Measurements from ENCODE around the gene LAP3.
A peak's percentile ranks its signal among the peaks of the same experiment; 100 is the strongest.
"Not testable (repeated sequence)": the region's sequence is repeated elsewhere in the genome, so short reads cannot be mapped to it uniquely, and the experiment has no call there.

The LAP3 gene

GRCh38 chr4:17562157-17562556 lies 14.8 kb upstream of the LAP3 start:
- no peak for DNase-seq

DNA sequence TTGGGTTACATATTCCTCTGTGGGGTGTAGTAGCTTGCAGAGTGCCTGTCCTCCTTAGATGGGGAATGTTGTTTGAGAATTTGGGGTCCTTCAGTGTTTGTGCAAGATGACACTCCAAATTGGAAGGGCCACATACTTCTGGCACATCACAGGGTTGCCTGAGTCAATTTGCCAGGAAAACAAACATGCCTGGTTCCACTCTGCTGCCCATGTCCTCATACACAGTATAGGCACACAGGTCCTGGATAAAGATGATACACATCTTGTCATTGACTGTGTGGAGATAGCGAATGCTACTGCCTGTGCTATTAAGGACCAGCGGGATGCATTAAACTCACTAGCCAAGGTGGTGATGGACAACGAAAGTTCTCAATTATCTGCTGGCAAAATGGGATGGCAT lies 11.2 kb upstream of the LAP3 start:
- no peak for DNase-seq

GRCh38 chr4:17567271-17567670 lies 9.7 kb upstream of the LAP3 start:
- DNase-seq = no peak

DNA sequence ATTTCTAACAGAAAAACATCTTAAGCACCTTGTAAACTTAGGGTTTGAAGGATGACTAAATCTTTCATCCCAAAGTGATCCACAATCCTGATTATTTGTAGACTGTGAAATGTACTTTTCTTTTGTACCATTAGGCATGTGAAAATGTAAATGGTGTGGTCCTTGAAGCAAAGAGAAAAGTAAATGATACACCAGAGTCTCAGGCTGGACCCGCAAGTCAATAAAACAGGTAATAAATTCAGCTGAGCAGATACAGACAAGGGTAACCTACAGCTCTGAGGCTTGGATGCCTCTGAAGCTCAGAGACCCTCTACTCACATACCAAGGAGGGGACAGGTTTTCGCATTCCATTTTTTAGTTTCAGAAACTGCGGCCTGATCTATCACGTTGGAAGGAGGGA lies 2.8 kb upstream of the LAP3 start:
- no peak for DNase-seq

DNA sequence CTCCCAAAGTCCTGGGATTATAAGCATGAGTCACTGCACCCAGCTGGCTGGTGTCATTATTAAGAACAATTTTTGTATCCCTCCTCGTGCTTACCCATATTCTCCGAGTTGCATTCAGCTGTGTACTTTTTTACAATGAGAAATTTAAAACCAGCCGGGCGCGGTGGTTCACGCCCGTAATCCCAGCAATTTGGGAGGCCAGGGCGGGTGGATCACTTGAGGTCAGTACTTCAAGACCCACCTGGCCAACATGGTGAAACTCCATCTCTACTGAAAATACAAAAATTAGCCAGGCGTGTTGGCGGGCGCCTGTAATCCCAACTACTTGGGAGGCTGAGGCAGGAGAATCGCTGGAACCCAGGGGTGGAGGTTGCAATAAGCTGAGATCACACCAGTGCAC lies 1.8 kb upstream of the LAP3 start:
- not testable (repeated sequence) for DNase-seq

- no peak for DNase-seq
Observed at GRCh38 chr4:17577665-17578481, 875 bp downstream of the LAP3 start.

GRCh38 chr4:17578482-17578891 lies 1.5 kb downstream of the LAP3 start:
- DNase-seq = no peak

DNA sequence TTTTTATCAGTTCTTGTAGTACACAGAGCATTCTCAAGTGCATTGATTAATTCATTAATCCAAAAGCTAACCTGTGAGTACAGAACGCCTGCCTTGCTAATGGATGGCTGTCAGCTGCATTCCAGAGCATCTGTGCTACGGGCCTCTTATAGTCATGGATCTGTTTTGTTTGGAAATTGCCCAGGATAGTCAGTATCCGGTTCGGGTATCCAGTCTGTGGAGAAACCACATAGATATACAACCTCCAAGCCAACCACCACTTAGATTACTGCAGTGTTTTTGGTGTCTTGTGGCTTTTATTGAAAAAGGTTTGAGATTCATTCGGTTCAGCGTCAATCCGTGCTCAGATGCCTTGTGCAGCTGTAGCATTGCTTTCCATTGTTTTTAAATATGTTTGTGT lies 4.0 kb downstream of the LAP3 start:
- DNase-seq = no peak

- no peak for DNase-seq
Observed at GRCh38 chr4:17583276-17583675, 6.3 kb downstream of the LAP3 start.

DNA sequence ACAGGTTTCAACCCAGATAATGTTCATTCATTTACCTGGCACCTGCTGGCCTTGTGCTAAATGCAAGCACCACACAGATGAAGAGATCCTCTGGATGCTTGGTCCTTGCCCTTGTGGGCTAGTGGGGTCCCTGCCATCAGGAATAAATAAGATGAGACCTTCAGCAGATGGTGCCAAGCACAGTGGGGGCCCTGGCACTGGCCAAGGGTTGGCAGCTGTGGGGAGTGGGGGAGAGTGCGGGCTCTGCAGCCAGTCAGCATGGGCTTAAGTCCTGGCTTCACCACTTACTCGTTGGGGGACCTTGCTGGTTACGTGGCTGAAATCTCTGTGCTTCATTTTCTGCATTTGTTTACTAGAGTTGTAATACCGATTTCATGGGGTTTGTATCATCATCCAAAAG lies 6.9 kb downstream of the LAP3 start:
- DNase-seq = no peak

DNA sequence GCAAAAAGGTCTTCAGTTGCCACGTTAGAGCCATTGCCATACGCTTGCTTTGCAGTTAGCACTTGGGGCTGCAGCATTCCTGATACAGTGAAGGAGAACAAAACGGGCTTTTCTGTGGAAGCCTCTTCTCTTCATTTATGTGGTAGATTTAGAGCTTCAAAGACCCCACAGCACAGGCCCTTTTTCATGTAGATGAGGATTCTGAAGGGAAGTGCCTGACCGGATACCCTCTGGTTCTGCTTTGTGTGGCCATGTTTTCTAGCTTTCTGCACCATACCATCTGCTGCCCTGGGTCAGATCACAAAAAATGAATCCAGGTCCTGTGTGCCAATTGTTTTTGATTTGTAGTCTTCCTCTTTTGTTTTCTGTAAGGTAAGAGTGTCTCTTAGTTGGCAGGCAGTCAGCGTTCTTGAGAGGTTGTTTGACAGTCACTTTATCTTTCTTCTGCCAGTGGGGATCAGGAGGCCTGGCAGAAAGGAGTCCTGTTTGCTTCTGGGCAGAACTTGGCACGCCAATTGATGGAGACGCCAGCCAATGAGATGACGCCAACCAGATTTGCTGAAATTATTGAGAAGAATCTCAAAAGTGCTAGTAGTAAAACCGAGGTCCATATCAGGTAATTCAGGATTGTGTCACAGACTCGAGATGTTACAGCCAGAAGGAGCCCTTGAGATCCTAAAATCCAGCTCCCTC lies 7.7 kb downstream of the LAP3 start:
- no peak for DNase-seq

GRCh38 chr4:17587094-17587822 lies 10.3 kb downstream of the LAP3 start:
- DNase-seq = no peak

DNA sequence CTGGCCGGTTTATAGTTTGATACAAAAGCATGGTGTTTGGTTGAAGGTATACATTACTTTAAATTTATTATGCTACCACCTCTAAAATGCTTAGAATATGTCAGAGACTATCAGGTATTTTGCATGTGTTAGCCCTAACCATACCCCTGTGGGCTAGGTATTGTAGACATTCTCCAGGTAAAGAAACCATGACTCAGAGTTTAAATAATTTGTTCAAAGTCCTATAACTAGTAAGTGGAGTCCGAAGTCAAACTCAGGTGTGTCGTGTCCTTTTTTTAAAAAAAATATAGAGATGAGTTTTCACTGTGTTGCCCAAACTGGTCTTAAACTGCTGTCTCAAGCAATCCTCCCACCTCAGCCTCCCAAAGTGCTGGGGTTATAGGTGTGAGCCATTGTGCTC lies 12.4 kb downstream of the LAP3 start:
- no peak for DNase-seq

DNA sequence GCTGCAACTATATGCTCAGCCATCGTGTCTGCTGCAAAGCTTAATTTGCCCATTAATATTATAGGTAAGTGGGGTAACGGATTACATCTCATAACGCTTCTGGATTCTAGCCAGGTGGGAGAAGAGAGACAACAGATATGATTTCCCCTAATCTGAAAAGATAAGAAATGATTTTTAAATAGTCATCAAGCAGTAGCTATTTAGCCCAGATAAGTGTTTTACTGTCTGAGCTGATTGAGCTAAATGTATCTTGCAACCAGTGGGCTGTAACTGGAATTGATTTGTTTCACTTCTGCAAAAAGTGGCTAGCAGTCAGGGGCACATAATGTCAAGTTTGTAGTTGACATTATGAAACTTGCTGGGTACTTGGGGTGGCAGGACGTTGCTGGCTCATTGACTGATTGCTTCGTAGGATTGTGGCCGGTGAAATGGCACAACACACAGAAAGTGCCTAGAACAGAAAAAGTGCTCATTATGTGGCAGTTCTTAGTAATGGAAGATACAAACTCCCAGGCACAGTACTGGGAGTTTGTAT lies 18.5 kb downstream of the LAP3 start:
- DNase-seq = no peak

- no peak for DNase-seq
Observed at GRCh38 chr4:17597517-17597916, 20.5 kb downstream of the LAP3 start.

- no peak for DNase-seq
Observed at GRCh38 chr4:17599826-17600225, 22.8 kb downstream of the LAP3 start.

- DNase-seq = no peak
Observed at GRCh38 chr4:17605236-17605635, 28.2 kb downstream of the LAP3 start.

DNA sequence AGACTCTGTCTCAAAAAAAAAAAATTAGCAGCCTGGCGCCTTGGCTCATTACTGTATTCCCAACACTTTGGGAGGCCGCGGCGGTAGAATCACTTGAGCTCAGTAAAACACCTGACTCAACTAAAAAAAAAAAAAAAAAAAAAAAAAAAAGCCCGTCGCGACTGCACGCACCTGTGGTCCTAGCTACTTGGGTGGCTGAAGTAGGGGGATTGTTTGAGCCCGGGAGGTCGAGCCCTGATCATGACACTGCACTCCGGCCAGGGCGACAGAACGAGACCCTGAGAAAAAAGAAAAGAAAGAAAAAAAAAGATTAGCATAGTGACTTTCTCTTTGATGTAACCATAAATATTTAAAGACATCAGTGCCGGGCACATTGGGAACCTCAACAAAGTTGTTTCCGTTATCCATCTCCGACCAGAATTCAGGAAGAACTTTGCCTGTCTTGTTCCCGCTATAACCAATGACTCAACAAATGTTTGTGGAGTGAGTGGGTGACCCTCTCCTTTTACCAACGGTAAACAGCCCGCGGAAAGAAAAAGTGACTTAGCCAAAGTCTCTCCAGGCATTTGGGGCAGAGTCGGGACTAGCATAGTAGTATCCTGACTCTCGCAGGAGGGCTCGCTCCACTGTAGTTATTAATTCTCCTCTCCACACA lies 36.9 kb downstream of the LAP3 start:
- no peak for DNase-seq

DNA sequence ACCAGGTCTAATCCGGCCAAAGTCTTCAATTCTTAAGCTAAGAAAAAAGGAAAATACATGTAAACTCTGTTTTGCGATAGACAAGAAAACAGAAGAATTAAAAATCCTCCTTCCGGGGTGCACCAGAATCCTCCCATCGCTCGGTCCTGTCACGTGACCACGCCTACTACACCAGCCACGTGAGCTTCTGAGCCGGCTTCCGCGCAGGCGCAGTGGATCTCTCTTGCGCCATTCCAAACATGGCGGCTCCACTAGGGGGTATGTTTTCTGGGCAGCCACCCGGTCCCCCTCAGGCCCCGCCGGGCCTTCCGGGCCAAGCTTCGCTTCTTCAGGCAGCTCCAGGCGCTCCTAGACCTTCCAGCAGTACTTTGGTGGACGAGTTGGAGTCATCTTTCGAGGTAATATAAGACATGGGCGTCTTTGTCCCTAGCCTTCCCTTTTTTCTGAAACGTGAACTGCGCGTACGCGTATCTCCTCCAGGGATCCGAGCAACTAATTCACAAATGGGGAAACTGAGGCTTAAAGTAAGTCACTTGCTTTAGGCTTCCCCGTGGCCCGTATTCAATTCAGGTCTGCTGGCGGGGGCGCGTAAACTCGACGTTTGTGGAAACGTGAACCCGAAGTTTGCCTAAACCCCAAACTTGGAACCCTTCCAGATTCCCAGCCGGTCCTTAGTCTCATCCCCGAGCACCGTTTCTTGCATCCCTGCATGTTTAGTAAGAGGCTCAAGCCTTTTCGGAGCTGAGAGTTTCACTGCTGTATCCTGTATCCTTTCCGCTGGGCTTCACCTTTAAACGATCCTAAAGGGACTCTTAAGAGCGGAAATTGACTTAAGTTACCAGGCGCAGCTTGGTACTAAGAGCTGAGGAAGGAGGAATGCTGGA lies 37.7 kb downstream of the LAP3 start, which contains the start of gene MED28:
TSS of gene MED28 (plus strand) at position 226 of the 884 bp plus-strand sequence. CDS start at position 240, 14 bp downstream.
- peak; percentile 32 for DNase-seq

DNA sequence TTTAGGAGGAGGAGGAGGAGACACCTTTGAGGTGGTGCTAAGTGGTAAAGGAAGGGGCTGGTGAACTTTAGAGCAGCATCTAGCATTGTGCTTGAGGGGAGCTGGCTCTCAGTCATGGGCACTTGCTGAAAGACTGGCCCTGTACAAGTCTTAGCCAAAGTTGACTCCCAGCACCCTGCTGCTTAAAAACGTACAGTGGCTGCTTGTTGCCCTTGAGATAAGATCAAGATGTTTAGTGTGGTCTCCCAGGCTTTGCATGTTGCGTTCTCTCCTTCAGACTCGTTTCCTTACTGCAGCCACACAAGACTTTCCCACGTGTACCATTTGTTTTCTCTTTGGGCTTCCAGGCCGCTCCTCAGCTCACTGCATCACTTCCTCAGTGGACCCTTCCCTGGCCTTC lies 39.3 kb downstream of the LAP3 start:
- DNase-seq = no peak

DNA sequence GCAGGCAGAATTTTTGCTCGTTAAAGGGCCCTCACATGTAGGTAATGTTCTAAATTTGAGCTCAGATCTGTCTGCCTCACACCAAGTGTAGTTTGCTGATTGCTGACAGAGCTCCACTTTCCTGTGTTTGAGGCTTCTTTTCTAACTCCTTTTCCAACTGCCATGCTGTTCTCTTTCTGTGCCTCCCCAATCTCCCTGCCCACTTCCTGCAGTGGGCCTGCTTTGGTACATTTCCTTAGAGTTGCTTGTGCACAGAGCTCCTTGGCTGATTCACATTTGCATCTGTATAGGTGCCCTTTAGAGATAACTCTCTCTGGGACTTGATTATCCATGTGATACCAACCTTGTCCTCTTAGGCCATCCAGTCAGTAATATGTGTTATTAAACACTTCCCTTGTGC lies 41.9 kb downstream of the LAP3 start:
- DNase-seq = no peak

All from DMS153 (cell line).